WI38 (cell line): ENCODE data around the gene HEY2.

Source experiments
- H3K4me3 ChIP-seq: 2 replicates; pipeline ENCODE4 v1.5.1; 2011; ENCODE audit warnings: low read depth, mild to moderate bottlenecking, control low read depth, low read length
- CTCF ChIP-seq: IDR thresholded peaks from 2 replicates; pipeline ENCODE4 v1.5.1; 2012; ENCODE audit warnings: low read depth, mild to moderate bottlenecking, control low read depth, low read length

Gene HEY2

GRCh38 chr6:125749865-125750691 lies 646 bp downstream of the HEY2 start:
- no peak for TF ChIP-seq CTCF
- H3K4me3 ChIP-seq, result peak overlapping the region; percentile 67

- no peak for TF ChIP-seq CTCF
- no peak overlapping the region for H3K4me3 ChIP-seq
Measured at GRCh38 chr6:125750692-125751333, 1.4 kb downstream of the HEY2 start.

DNA sequence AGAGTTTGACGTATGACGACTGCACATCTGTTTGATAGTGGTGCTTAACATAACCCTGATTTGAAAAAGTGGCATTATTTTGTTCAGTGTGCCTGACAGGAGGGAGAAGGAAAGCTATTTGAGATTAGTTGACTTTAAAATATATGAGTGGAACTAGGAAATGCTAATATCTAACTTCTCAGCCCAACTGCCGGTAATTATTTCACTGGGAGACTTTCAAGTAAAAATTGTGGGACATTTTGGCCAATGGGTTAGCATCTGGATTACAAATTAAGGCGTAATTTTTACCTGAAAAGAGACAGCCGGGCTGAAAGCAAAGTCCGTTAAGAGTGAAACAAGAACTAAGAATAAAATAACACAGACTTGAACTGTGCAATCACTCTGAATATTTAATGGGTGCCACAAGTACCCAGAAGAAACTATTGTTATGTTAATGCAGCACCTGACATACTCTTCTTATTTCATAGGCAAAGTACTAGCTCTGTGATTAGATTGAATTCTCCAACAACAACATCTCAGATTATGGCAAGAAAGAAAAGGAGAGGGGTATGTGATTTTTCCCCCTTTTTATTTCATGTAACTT lies 2.0 kb downstream of the HEY2 start:
- H3K4me3 ChIP-seq, result no peak overlapping the region
- TF ChIP-seq CTCF, result no peak

DNA sequence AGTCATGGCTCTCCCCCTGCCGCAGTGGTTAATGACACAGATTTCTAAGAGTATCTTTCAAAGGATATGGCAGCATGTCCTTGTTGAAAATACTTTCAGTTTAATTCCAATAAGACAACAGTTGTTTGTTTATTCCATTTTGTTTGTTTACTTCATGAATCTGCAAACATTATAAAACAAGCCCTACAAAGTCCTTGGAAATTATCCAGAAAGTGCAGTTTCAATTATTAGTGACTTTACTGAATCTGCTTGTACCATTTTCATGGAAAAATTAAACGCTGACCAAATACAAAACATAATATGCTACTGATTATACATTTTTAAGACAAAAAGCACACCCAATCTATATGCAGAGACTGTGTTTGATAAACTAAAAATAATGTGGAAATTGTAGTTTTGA lies 3.3 kb downstream of the HEY2 start:
- no peak overlapping the region for H3K4me3 ChIP-seq
- no peak for TF ChIP-seq CTCF

DNA sequence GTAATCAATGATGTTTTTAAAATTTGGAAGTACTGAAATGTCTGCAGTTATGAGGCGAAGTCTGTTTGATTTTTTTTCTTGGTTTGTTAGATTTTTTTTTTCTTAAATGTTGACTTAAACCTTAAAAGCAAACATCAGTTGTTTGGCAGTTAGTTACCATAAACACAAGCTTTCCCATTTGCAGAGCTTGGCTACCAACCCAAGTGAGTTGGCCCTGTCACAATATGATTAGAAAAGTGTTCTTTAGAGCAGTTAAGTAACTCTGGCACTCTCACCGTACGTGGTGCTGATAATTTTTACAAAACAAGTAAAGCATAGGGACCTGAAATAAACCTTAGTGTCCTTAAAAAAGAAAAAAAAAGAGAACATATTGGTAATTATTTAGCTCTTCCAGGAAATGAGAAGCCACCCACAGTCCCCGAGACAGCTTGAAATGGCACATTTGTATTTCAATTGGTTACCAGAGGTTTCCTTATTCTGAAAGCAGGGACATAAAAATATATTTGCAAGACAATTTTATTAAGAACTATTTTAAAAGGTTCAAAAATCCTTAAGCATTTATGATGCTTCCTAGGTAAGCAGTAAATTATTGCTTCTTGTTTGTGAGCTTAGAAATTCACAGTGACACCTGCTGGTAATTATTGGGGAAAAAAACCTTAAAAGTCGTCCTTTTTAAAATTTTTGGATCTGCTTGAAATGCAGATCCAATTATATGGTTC lies 3.9 kb downstream of the HEY2 start:
- no peak overlapping the region for H3K4me3 ChIP-seq
- TF ChIP-seq CTCF, result no peak

- no peak overlapping the region for H3K4me3 ChIP-seq
- TF ChIP-seq CTCF, result no peak
Measured at GRCh38 chr6:125753937-125754259, 4.5 kb downstream of the HEY2 start.
